Esophagus squamous epithelium (tissue), 5 donors: ENCODE results near the gene DNAH8. TPM values are rescaled to one million over a fixed set of nuclear protein-coding genes. Genes with fewer than 3 reads are reported as not detected.

Experiments used
- DNase-seq: peaks from one replicate; lab custom pipeline; 2025; lab: John Stamatoyannopoulos, UW
- H3K27ac ChIP-seq, 4 donors: fragments of 200-600 bp; sonication (generic); one replicate each; pipeline ENCODE4 v1.5.1; 2016 to 2019; ENCODE audit warnings: mild to moderate bottlenecking in 1 of 4
- H3K27me3 ChIP-seq, 4 donors: fragments of 200-600 bp; sonication (generic); 1 replicate in 3 of 4; 2 replicates in 1 of 4; pipeline versions ENCODE4 v1.5.1 to v1.6.0; 2017 to 2021; ENCODE audit warnings: antibody characterized with exemption in 1 of 4
- H3K36me3 ChIP-seq, 3 donors: fragments of 200-600 bp; sonication (generic); one replicate each; pipeline ENCODE4 v1.5.1; 2016 to 2019
- H3K4me1 ChIP-seq, 3 donors: fragments of 200-600 bp; sonication (generic); one replicate each; pipeline ENCODE4 v1.5.1; 2017 to 2019
- H3K4me3 ChIP-seq, 4 donors: fragments of 200-600 bp; sonication (generic); 1 replicate in 3 of 4; 2 replicates in 1 of 4; pipeline ENCODE4 v1.5.1; 2016 to 2019; ENCODE audit warnings: mild to moderate bottlenecking in 2 of 4, moderate library complexity in 1 of 4
- H3K9me3 ChIP-seq, 3 donors: fragments of 200-600 bp; sonication (generic); one replicate each; pipeline ENCODE4 v1.5.1; 2016 to 2019
- POLR2A ChIP-seq, 4 donors: fragments of 450-650 bp; IDR thresholded peaks; one replicate each; pipeline ENCODE4 v1.6.1; 2017; ENCODE audit warnings: antibody characterized with exemption in 4 of 4, mild to moderate bottlenecking in 4 of 4, moderate library complexity in 3 of 4
- WGBS, 2 donors: methylation state at CpG; one replicate each; pipeline ENCODE4 v1.1.5; 2018; 5-methylcytosine and 5-hydroxymethylcytosine counted together
- intact Hi-C: fragments of 100-400 bp; cut with DNase I; formaldehyde crosslinking; loops from one replicate; pipeline ENCODE4 v1.15.0; 2022
- total RNA-seq, 4 donors: library from RNA; depleted of rRNA; stranded (reverse); fragments of >200 nt; gene quantifications; one replicate each; pipeline ENCODE4 v1.1.0, GENCODE V29; 2016
- TF ChIP-seq, protein P1 (sequence below), 6 experiments: fragments of 450-650 bp in 4 of 6; fragments of 200-600 bp in 2 of 6; sonication (generic) in 2 of 6; IDR thresholded peaks; one replicate each; pipeline ENCODE4 v1.5.1; 2016 to 2019; ENCODE audit warnings: antibody characterized with exemption in 6 of 6, mild to moderate bottlenecking in 4 of 6, moderate library complexity in 4 of 6
- donor health status: DM: yes; HTN: yes; CAD: no.

Gene DNAH8
- total RNA-seq, 4 donors from 2014 or later = under 0.01 to 0.03 TPM; not detected in 2

DNA sequence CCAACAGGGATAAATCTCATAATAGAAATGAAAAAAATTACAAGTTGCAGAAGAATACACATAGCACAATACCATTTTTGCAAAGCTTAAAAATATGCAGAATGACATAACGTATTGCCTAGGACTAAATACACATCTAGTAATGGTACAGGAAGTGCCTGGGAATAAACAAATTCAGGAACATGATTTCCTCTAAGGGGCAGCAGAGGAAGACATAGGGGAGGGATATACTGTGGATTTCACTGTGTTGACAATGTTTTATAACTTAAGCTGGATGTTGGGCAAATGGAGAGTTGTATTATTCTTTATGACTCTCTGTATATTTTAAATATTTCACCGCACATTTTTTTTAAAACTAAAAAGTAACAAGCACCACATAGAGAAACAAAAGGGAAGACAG lies 6.6 kb upstream of the DNAH8 start:
- Histone ChIP-seq H3K4me3 (no peak overlapping the region), H3K27me3 (peaks cover 0 to 17% (median 0%) of the 10 kb centered on the region in 4 donors), H3K27ac (no peak overlapping the region), H3K4me1 (peaks cover 0 to 1% (median 0%) of the 10 kb centered on the region in 3 donors), H3K9me3 (no peaks in the 10 kb centered on the region), H3K36me3 (no peaks in the 10 kb centered on the region)
- no peak for DNase-seq
- TF ChIP-seq, protein P1, sequence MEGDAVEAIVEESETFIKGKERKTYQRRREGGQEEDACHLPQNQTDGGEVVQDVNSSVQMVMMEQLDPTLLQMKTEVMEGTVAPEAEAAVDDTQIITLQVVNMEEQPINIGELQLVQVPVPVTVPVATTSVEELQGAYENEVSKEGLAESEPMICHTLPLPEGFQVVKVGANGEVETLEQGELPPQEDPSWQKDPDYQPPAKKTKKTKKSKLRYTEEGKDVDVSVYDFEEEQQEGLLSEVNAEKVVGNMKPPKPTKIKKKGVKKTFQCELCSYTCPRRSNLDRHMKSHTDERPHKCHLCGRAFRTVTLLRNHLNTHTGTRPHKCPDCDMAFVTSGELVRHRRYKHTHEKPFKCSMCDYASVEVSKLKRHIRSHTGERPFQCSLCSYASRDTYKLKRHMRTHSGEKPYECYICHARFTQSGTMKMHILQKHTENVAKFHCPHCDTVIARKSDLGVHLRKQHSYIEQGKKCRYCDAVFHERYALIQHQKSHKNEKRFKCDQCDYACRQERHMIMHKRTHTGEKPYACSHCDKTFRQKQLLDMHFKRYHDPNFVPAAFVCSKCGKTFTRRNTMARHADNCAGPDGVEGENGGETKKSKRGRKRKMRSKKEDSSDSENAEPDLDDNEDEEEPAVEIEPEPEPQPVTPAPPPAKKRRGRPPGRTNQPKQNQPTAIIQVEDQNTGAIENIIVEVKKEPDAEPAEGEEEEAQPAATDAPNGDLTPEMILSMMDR (IDR thresholded peaks at IDR 0.05) = no peak
- TF ChIP-seq POLR2A (IDR thresholded peaks at IDR 0.05) = no peak
- 37 to 39% methylated on average over 2 of the region's 2 CpGs for WGBS, 2 donors
- intact Hi-C loops = no loop called here

DNA sequence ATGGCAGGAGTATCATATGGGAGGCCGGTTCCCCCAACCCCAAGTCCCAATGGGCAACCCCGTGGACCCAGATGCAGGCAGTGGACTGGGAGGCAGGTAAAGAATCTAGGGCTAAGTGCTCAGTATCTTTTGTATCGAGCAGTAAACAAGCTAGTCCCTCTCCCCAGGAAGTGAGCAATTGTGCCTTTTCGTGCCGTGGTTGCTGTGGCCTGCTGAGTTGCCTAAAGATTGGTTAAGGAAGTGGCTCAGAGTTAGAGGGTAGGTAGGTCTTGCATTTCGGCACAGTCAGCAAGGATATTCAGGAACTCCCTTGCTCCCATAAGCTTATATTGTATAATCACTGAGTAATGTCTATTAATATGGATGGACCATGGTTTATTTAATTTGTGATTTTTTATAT lies 1.3 kb upstream of the DNAH8 start:
- intact Hi-C loops = no loop called here
- DNase-seq = no peak
- 58 to 63% methylated on average over 6 of the region's 6 CpGs for WGBS, 2 donors
- Histone ChIP-seq H3K27me3 (peaks cover 0 to 52% (median 5%) of the 10 kb centered on the region in 4 donors), H3K9me3 (no peaks in the 10 kb centered on the region), H3K4me3 (no peak overlapping the region), H3K36me3 (no peaks in the 10 kb centered on the region), H3K4me1 (peaks cover 0 to 14% (median 6%) of the 10 kb centered on the region in 3 donors), H3K27ac (peak overlapping the region in 1 of 4 donors; percentile 37)
- TF ChIP-seq, protein P1 (IDR thresholded peaks at IDR 0.05) = no peak
- no peak for TF ChIP-seq POLR2A (IDR thresholded peaks at IDR 0.05)

DNA sequence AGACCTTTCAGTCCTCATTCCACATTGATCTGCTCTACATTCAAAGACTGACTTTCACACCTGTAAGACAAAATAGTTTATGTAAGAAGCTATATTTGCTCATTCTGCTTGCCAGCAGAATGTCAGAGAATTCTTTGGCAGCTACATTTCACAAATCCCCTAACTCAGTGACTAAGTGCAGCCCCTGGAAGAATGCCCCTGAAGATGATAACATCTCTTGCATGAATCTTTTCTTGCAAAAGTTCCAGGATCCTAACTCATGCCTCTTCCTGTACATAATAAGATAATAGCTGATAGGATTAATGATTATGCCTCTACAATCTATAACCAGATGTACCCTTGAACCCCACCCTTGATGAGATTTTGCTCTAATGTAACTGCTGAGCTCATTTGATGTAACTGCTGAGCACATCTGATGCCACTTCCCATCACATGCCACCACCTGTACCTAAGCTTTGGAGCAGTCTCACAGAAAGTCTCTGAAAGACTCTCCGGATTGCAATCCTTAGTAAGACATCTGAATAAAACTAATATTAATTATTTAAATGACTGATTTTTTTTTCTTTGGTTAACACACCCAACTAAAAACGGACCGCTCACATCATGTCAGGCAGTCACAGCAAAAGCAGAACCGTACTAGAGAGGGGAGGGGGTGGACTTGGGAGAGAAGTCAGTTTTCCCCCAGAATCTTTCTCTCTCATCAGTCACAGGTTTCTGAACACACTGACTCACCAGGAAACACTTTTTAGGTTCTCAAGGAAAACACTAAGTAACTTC lies 684 bp upstream of the DNAH8 start:
- Histone ChIP-seq H3K36me3 (no peaks in the 10 kb centered on the region), H3K27me3 (peaks cover 0 to 58% (median 5%) of the 10 kb centered on the region in 4 donors), H3K27ac (peak overlapping the region in 1 of 4 donors; percentile 22), H3K4me1 (peaks cover 0 to 14% (median 6%) of the 10 kb centered on the region in 3 donors), H3K4me3 (peak overlapping the region in 3 of 4 donors; percentile 15 to 65 (median 40)), H3K9me3 (no peaks in the 10 kb centered on the region)
- intact Hi-C loops = no loop called here
- 34 to 41% methylated on average over 4 of the region's 4 CpGs for WGBS, 2 donors
- DNase-seq = no peak
- no peak for TF ChIP-seq POLR2A (IDR thresholded peaks at IDR 0.05)
- TF ChIP-seq, protein P1 (IDR thresholded peaks at IDR 0.05) = no peak

DNA sequence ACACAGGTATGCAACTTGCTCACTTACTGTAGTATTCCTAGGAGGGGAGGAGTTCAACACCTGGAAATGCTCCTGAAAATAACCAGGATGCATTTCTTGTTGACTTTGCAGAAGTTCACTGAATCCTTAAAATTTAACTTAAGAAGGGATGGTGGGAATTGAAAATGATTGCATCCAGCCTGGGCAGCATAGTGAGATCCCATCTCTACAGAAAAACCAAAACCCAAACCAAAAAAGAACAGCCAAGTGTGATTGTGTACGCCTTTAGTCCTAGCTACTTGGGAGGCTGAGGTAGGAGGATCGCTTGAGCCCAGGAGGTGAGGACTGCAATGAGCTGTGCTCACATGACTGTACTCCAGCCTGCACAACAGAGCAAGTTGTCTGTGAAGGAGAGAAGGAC lies 1.7 kb downstream of the DNAH8 start:
- no peak overlapping the region for H3K4me3 ChIP-seq
- H3K27me3 ChIP-seq = peaks cover 0 to 67% (median 5%) of the 10 kb centered on the region in 4 donors
- 100% methylated on average over 2 of the region's 2 CpGs for WGBS, 2 donors
- TF ChIP-seq, protein P1 (IDR thresholded peaks at IDR 0.05) = no peak
- TF ChIP-seq POLR2A (IDR thresholded peaks at IDR 0.05) = no peak
- no peak overlapping the region for H3K27ac ChIP-seq
- no peak for DNase-seq
- intact Hi-C loops = no loop called here
- no peaks in the 10 kb centered on the region for H3K9me3 ChIP-seq
- H3K36me3 ChIP-seq = no peaks in the 10 kb centered on the region
- H3K4me1 ChIP-seq = peaks cover 0 to 14% (median 6%) of the 10 kb centered on the region in 3 donors

DNA sequence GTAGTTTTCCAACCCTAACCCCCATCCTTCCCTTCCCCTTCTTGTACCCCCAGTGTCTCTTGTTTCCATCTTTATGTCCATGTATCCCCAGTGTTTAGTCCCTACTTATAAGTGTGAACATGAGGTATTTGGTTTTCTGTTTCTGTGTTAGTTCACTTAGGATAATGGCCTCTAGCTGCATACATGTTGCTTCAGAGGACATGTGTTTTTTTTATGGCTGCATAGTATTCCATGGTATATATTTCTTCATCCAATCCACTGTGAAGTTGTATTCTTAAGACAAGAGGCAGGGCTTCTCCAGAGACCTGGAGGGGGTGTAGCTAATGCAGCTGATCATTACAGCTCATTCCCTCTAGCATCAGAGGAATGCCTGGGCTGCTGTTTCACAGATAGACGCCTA lies 4.2 kb downstream of the DNAH8 start:
- TF ChIP-seq, protein P1 (IDR thresholded peaks at IDR 0.05) = no peak
- no peak for TF ChIP-seq POLR2A (IDR thresholded peaks at IDR 0.05)
- H3K27me3 ChIP-seq = peaks cover 0 to 51% (median 5%) of the 10 kb centered on the region in 4 donors
- no peaks in the 10 kb centered on the region for H3K9me3 ChIP-seq
- intact Hi-C loops = no loop called here
- no peaks in the 10 kb centered on the region for H3K36me3 ChIP-seq
- peaks cover 0 to 13% (median 6%) of the 10 kb centered on the region in 3 donors for H3K4me1 ChIP-seq
- WGBS, 2 donors = 86 to 93% methylated on average over 1 of the region's 1 CpG
- no peak for DNase-seq
- no peak overlapping the region for H3K4me3 ChIP-seq
- no peak overlapping the region for H3K27ac ChIP-seq
